GM19452 (cell line): ENCODE data around the gene FOLR3.
A peak's percentile ranks its signal among the peaks of the same experiment; 100 is the strongest.
"Not testable (repeated sequence)": the region's sequence is repeated elsewhere in the genome, so short reads cannot be mapped to it uniquely, and the experiment has no call there.

Source experiments
- ATAC-seq: cut with Tn5 transposase; IDR thresholded peaks from one replicate; pipeline ENCODE4 v1.9.1; 2021; ENCODE audit not compliant: unreplicated experiment

The FOLR3 gene

DNA sequence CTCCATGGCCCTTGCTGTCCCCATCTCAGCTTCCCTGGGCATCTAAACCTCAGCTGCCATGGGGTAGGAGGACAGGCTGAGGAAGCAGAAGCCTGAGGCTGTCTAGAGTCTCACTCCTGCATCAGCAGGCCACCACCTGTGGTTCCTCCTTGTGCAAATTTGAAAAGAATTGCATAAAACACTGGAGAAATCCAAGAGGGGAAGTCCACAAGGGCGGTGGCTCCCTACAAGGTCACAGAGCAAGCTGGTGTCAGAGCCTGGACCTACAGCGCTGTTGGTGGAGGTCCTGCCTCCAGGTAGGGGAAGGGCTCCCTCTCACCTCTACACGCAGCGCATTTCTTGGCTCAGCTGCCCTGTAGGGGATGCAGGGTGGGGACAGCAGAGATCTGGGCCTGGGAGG is at the start of gene FOLR3:
FOLR3 (plus strand) TSS at position 253 of the 400 bp plus-strand sequence. CDS start 228 bp downstream, outside the sequence.
- not testable (repeated sequence) for ATAC-seq

- no peak for ATAC-seq
These were observed 47.3 kb upstream of the FOLR3 start for GRCh38 chr11:72088076-72088808.

- ATAC-seq, result no peak
These were observed 44.2 kb upstream of the FOLR3 start for GRCh38 chr11:72091292-72091691.

GRCh38 chr11:72098741-72099140 is 36.8 kb upstream of the FOLR3 start:
- ATAC-seq, result no peak

DNA sequence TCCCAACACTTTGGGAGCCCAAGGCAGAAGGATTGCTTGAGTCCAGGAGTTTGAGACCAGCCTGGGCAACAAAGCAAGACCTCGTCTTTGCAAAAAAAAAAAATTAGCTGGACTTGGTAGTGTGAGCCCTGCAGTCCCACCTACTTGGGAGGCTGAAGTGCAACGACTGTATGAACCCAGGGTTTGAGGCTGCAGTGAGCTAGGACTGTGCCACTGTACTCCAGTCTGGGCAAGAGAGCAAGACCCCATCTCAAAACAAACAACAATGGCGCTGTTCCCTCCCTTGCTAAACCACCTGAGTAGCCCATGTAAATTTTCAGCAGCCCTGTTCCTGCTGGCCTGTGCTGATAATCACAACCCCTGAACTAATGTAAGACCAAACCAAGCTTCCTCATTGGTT is 35.5 kb upstream of the FOLR3 start:
- ATAC-seq, result no peak

GRCh38 chr11:72100462-72100861 is 35.1 kb upstream of the FOLR3 start:
- no peak for ATAC-seq

DNA sequence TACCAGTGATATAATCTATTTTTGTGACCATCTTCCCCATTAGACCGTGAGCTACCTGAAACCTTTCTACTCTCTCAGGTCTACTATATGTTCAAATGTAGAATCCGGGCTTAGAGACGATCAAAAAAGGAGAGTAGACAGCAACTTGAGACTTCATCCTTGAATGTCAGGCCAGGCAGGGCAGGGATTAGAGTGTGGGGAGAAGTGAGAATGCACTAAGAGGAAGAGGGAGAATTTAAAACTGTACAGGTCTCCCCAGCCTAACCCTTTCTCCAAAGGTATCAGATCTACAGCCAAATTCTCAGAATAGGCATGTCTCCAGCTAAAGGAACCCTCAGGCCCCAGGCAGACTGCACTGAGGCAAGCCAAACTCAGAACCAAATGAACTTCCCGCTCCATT is 33.4 kb upstream of the FOLR3 start:
- ATAC-seq, result no peak

DNA sequence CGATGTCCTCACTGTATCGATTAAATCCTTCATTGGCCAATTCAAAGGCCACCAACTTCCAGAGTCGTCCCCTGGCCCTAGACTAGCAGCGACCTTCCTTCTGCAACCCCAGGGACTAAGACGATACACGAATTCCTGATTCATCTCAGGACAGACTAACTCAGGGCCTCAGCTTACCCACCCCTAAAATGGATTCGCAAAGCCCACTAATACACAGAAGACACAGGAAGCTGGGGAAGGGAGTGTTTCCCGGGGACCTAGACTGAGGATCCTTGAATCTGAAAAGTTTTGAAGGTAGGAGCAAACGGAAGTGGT is 32.9 kb upstream of the FOLR3 start:
- ATAC-seq, result peak; percentile 8

DNA sequence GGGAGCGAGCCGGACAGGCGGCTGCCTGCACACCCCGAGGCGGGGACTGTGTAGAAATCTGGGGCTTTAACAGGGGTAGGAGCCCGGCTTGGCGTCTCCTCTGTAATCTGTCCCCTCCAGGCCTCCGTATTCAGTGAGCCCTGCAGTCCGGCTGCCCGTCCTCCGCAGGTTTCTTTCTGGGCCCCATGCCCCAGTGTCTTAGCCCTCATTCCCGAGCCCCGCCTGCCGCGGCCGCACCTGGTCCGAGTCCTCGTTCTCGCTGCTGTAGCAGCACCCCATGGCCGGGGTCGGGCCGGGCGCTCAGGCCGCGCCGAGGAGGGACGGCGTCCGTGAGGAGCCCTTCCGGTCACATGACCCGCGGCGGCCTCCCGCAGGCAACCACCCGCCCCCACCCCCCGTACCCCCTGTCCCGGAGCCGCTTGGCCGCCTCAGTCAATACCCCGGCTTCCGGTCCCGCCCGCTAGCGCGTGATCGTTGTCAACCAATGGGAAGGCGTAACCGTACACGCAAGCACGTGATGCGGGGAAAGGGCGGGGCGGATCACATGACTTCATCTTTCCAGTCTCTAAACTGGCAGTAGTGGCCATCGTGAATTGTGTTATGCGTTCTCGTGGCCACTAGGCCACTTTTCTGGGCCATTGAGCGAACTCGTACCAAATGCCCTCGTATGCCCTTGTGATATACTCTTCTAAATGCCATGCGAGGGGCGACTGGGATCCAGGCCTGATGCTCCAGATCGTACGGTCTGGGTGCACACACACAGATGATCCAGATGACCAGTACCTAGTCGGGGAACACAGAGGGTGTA is 32.4 kb upstream of the FOLR3 start, which contains the start of gene LAMTOR1:
LAMTOR1 (minus strand) TSS at position 352 of the 808 bp plus-strand sequence; CDS start at position 279, 73 bp downstream.
- ATAC-seq, result peak; percentile 87

DNA sequence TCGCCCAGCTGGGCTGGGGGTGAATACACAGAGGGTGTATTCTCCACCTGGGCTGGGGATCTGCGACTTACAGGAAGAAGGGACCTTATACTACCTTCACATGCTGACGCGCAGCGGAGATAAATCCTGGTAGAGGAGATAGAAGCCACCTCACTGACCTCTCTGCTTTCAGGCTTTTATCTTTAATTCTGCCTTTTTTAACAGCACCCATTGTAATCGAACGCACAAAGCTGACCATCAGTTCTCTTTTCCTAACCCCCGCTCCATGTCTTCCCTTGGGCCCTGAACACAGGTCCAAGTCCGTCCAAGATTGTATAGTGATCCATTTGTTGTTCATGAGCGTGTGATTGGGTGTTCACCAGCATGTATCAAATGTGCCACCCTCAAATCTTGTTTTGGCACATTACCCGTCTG is 31.8 kb upstream of the FOLR3 start:
- ATAC-seq, result no peak

GRCh38 chr11:72105888-72106287 is 29.6 kb upstream of the FOLR3 start, which contains the start of gene TOMT:
Gene TOMT, plus strand, starts transcription at chr11:72105924. Its CDS starts 28 bp downstream, at chr11:72105952.
- ATAC-seq, result no peak

- no peak for ATAC-seq
These were observed 24.0 kb upstream of the FOLR3 start for GRCh38 chr11:72111300-72112142.

GRCh38 chr11:72112143-72112977 is 23.2 kb upstream of the FOLR3 start, which contains the start of gene ANAPC15:
Gene ANAPC15, minus strand, starts transcription at chr11:72112695. Its CDS starts 1,419 bp downstream, at chr11:72111276.
- peak; percentile 88 for ATAC-seq

GRCh38 chr11:72112978-72113808 is 22.3 kb upstream of the FOLR3 start:
- ATAC-seq, result no peak

GRCh38 chr11:72114570-72114969 is 21.0 kb upstream of the FOLR3 start:
- ATAC-seq, result no peak

GRCh38 chr11:72116019-72116755 is 19.3 kb upstream of the FOLR3 start:
- ATAC-seq, result no peak

GRCh38 chr11:72119198-72119597 is 16.3 kb upstream of the FOLR3 start:
- ATAC-seq, result no peak

- no peak for ATAC-seq
These were observed 14.6 kb upstream of the FOLR3 start for GRCh38 chr11:72120930-72121329.

GRCh38 chr11:72122607-72123006 is 12.9 kb upstream of the FOLR3 start:
- no peak for ATAC-seq
